Endodermal cell (in vitro differentiated cells): ENCODE results near the gene PTPRN2. TPM values are rescaled to one million over a fixed set of nuclear protein-coding genes. Genes with fewer than 3 reads are reported as not detected.
"Not testable (repeated sequence)": the region's sequence is repeated elsewhere in the genome, so short reads cannot be mapped to it uniquely, and the experiment has no call there.

ENCODE experiments used
- DNase-seq: peaks from one replicate; pipeline ENCODE4 v3.0.0-alpha.2; 2017
- H3K27ac ChIP-seq: 2 replicates; pipeline ENCODE4 v1.5.1; 2013; ENCODE audit warnings: mild to moderate bottlenecking, low read depth, low read length, moderate library complexity
- H3K27me3 ChIP-seq: 2 replicates; pipeline ENCODE4 v1.6.1; 2013; ENCODE audit warnings: mild to moderate bottlenecking, low read length, moderate library complexity; ENCODE audit not compliant: insufficient read depth, control insufficient read depth, poor library complexity, severe bottlenecking
- H3K36me3 ChIP-seq: 2 replicates; pipeline ENCODE4 v1.7.0; 2013; ENCODE audit warnings: mild to moderate bottlenecking, low read length, moderate library complexity; ENCODE audit not compliant: control insufficient read depth, insufficient read depth
- H3K4me1 ChIP-seq: one replicate; pipeline ENCODE4 v1.7.0; 2013; ENCODE audit warnings: low read length; ENCODE audit not compliant: control insufficient read depth, insufficient read depth
- H3K4me3 ChIP-seq: 2 replicates; pipeline ENCODE4 v1.5.1; 2013; ENCODE audit warnings: mild to moderate bottlenecking, low read length, moderate library complexity
- H3K9ac ChIP-seq: 2 replicates; pipeline ENCODE4 v1.6.1; 2013; ENCODE audit warnings: mild to moderate bottlenecking, low read length, moderate library complexity; ENCODE audit not compliant: poor library complexity, severe bottlenecking; ENCODE audit errors: extremely low read depth
- H3K9me3 ChIP-seq: 2 replicates; pipeline ENCODE4 v1.6.1; 2013; ENCODE audit warnings: mild to moderate bottlenecking, low read length, moderate library complexity; ENCODE audit not compliant: control insufficient read depth
- H3K27ac Mint-ChIP-seq: 2 replicates; pipeline ENCODE4 v1.8.0; 2020; ENCODE audit warnings: mixed read lengths
- H3K27me3 Mint-ChIP-seq: 2 replicates; pipeline ENCODE4 v1.8.0; 2021; ENCODE audit warnings: mild to moderate bottlenecking, mixed read lengths; ENCODE audit not compliant: insufficient read depth
- H3K36me3 Mint-ChIP-seq: 2 replicates; pipeline ENCODE4 v1.8.0; 2020; ENCODE audit warnings: low read depth, mixed read lengths
- H3K4me1 Mint-ChIP-seq: 2 replicates; pipeline ENCODE4 v1.8.0; 2020; ENCODE audit warnings: mixed read lengths
- H3K4me3 Mint-ChIP-seq: 2 replicates; pipeline ENCODE4 v1.8.0; 2020; ENCODE audit warnings: mild to moderate bottlenecking, moderate library complexity, mixed read lengths
- H3K9me3 Mint-ChIP-seq: 2 replicates; pipeline ENCODE4 v1.8.0; 2020; ENCODE audit warnings: mild to moderate bottlenecking, mixed read lengths
- CTCF ChIP-seq: fragments of 200-600 bp; sonication (generic); conservative IDR thresholded peaks from 2 replicates; pipeline ENCODE4 v1.5.0; 2021; ENCODE audit warnings: antibody characterized with exemption, mild to moderate bottlenecking
- WGBS, 2 experiments: methylation state at CpG; one replicate each; pipeline versions ENCODE4 v1.1.5 to v1.1.7; 2013; ENCODE audit warnings: missing lambda C conversion rate in 2 of 2, mixed read lengths in 1 of 2; ENCODE audit not compliant: insufficient coverage in 1 of 2, insufficient read length in 1 of 2; 5-methylcytosine and 5-hydroxymethylcytosine counted together
- total RNA-seq, 2 donors: library from RNA; stranded (reverse); fragmentation: NEBNext Ultra II Directional in 1 of 2; extraction: Animal tissue kit (Norgen Biotek cat#: 25700) in 1 of 2; gene quantifications; 2 replicates in 1 of 2; 3 replicates in 1 of 2; pipeline ENCODE4 v1.2.1, GENCODE V29; 2021

PTPRN2 gene
- total RNA-seq, 2 donors from 2014 or later = 0.69 to 1.2 TPM

GRCh38 chr7:157666530-157667040, 921.0 kb downstream of the PTPRN2 start:
- Histone ChIP-seq H3K4me1 (no peaks in the 10 kb centered on the region), H3K27ac (no peak overlapping the region), H3K9ac (no peak overlapping the region), H3K36me3 (no peaks in the 10 kb centered on the region), H3K4me3 (no peak overlapping the region), H3K9me3 (peaks cover 50% of the 10 kb centered on the region), H3K27me3 (no peaks in the 10 kb centered on the region)
- TF ChIP-seq CTCF = no peak
- Mint-ChIP-seq H3K36me3 (no peaks in the 10 kb centered on the region), H3K27me3 (peaks cover 3% of the 10 kb centered on the region), H3K9me3 (no peaks in the 10 kb centered on the region), H3K4me1 (no peaks in the 10 kb centered on the region), H3K4me3 (no peak overlapping the region), H3K27ac (no peak overlapping the region)
- no peak for DNase-seq
- WGBS, 2 experiments = 78 to 84% methylated on average over 8 to 9 of the region's 11 CpGs

GRCh38 chr7:157665634-157665988, 922.0 kb downstream of the PTPRN2 start:
- not testable (repeated sequence) for H3K4me3 ChIP-seq, H3K27ac Mint-ChIP-seq, H3K4me3 Mint-ChIP-seq, H3K27ac ChIP-seq, DNase-seq, H3K9me3 Mint-ChIP-seq, H3K27me3 Mint-ChIP-seq, H3K36me3 ChIP-seq, H3K4me1 Mint-ChIP-seq, H3K4me1 ChIP-seq, H3K27me3 ChIP-seq, H3K36me3 Mint-ChIP-seq, H3K9ac ChIP-seq
- WGBS, 2 experiments = 100% methylated on average over 2 of the region's 2 CpGs; no CpG with 5 or more reads in 1 of the 2 experiments
- peaks cover 48% of the 10 kb centered on the region for H3K9me3 ChIP-seq

- Histone ChIP-seq H3K9ac (no peak overlapping the region), H3K4me1 (no peaks in the 10 kb centered on the region), H3K27me3 (no peaks in the 10 kb centered on the region), H3K4me3 (no peak overlapping the region), H3K27ac (no peak overlapping the region), H3K36me3 (no peaks in the 10 kb centered on the region), H3K9me3 (peaks cover 49% of the 10 kb centered on the region)
- no peak for TF ChIP-seq CTCF
- H3K9me3 Mint-ChIP-seq = no peaks in the 10 kb centered on the region
- H3K36me3 Mint-ChIP-seq = no peaks in the 10 kb centered on the region
- no peaks in the 10 kb centered on the region for H3K4me1 Mint-ChIP-seq
- no peak overlapping the region for H3K27ac Mint-ChIP-seq
- 80% methylated on average over 16 to 20 of the region's 21 CpGs for WGBS, 2 experiments
- peak; percentile 22 for DNase-seq
- no peak overlapping the region for H3K4me3 Mint-ChIP-seq
- peaks cover 2% of the 10 kb centered on the region for H3K27me3 Mint-ChIP-seq
These were observed 922.6 kb downstream of the PTPRN2 start for GRCh38 chr7:157664871-157665633.
